Loucy (cell line): ENCODE data around the gene NPFFR1.

ENCODE experiments used
- H2AFZ ChIP-seq: fragments of 200-600 bp; sonication (generic); 2 replicates; pipeline ENCODE4 v1.6.0; 2016; ENCODE audit warnings: antibody characterized with exemption, mild to moderate bottlenecking, low read length, moderate library complexity
- H3F3A ChIP-seq: fragments of 200-600 bp; 2 replicates; pipeline ENCODE4 v1.6.0; 2016; ENCODE audit warnings: antibody characterized with exemption, low read depth, mild to moderate bottlenecking
- H3K27me3 ChIP-seq: fragments of 200-600 bp; sonication (generic); 2 replicates; pipeline ENCODE4 v1.6.1; 2014; ENCODE audit warnings: low read length, mild to moderate bottlenecking; ENCODE audit not compliant: insufficient read depth, poor library complexity, severe bottlenecking
- H3K36me3 ChIP-seq: fragments of 200-600 bp; sonication (generic); 2 replicates; pipeline ENCODE4 v1.6.1; 2016; ENCODE audit warnings: low read length; ENCODE audit not compliant: insufficient read depth
- H3K4me1 ChIP-seq: fragments of 200-600 bp; sonication (generic); 2 replicates; pipeline ENCODE4 v1.5.1; 2014; ENCODE audit warnings: low read length, mild to moderate bottlenecking; ENCODE audit not compliant: insufficient read depth, poor library complexity, severe bottlenecking
- H3K4me2 ChIP-seq: fragments of 200-600 bp; sonication (generic); 2 replicates; pipeline ENCODE4 v1.6.0; 2014; ENCODE audit warnings: antibody characterized with exemption, low read length, low read depth, mild to moderate bottlenecking; ENCODE audit not compliant: poor library complexity, severe bottlenecking
- H3K4me3 ChIP-seq: fragments of 200-600 bp; sonication (generic); 2 replicates; pipeline ENCODE4 v1.5.1; 2014; ENCODE audit warnings: low read length, mild to moderate bottlenecking, mixed read lengths; ENCODE audit not compliant: poor library complexity, severe bottlenecking
- H3K79me2 ChIP-seq: fragments of 200-600 bp; sonication (generic); 2 replicates; pipeline ENCODE4 v1.6.1; 2014; ENCODE audit warnings: low read length; ENCODE audit not compliant: insufficient read depth
- H3K9ac ChIP-seq: fragments of 200-600 bp; sonication (generic); 2 replicates; pipeline ENCODE4 v1.6.0; 2014; ENCODE audit warnings: mild to moderate bottlenecking, low read depth, low read length, moderate library complexity; ENCODE audit not compliant: poor library complexity, severe bottlenecking
- H3K9me2 ChIP-seq: fragments of 200-600 bp; sonication (generic); replicated peaks from 2 replicates; pipeline ENCODE4 v1.6.1; 2016; ENCODE audit warnings: low read depth, low read length, mixed read lengths
- H3K9me3 ChIP-seq: fragments of 200-600 bp; sonication (generic); 2 replicates; pipeline ENCODE4 v1.6.1; 2014; ENCODE audit warnings: mild to moderate bottlenecking, antibody characterized with exemption, low read length, low read depth; ENCODE audit not compliant: insufficient read depth
- H4K20me1 ChIP-seq: fragments of 200-600 bp; sonication (generic); 2 replicates; pipeline ENCODE4 v1.6.0; 2014; ENCODE audit warnings: antibody characterized with exemption, low read length, mild to moderate bottlenecking; ENCODE audit not compliant: insufficient read depth, poor library complexity, severe bottlenecking
- CTCF ChIP-seq: fragments of 200-600 bp; sonication (generic); conservative IDR thresholded peaks from 2 replicates; pipeline ENCODE4 v1.5.1; 2014; ENCODE audit warnings: mild to moderate bottlenecking, antibody characterized with exemption, low read length
- EZH2phosphoT487 ChIP-seq: fragments of 200-600 bp; IDR thresholded peaks from 2 replicates; pipeline ENCODE4 v1.6.1; 2018; ENCODE audit warnings: antibody characterized with exemption, mild to moderate bottlenecking, moderate library complexity, borderline replicate concordance

Gene NPFFR1

DNA sequence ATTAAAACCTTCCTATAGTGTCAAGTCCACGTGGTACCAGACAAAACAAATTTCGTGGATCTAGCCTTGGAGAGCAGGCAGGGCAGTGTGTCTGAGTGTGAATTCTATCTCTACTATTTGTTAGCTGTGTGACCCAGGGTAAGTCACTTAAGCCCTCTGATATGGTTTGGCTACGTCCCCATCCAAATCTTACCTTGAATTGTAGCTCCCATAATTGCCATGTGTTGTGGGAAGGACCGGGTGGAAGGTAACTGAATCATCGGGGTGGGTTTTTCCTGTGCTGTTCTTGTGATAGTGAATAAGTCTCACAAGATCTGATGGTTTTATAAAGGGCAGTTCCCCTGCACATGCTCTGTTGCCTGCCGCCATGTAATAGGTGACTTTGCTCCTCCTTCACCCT, 2.8 kb upstream of the NPFFR1 start:
- H3K27me3 ChIP-seq, result no peaks in the 10 kb centered on the region
- no peaks in the 10 kb centered on the region for H3K9me2 ChIP-seq
- TF ChIP-seq CTCF (no peak), EZH2phosphoT487 (no peak)
- no peaks in the 10 kb centered on the region for H3F3A ChIP-seq
- H3K36me3 ChIP-seq, result no peaks in the 10 kb centered on the region
- H3K9me3 ChIP-seq, result no peaks in the 10 kb centered on the region
- H2AFZ ChIP-seq, result no peak overlapping the region
- no peaks in the 10 kb centered on the region for H4K20me1 ChIP-seq
- no peak overlapping the region for H3K4me3 ChIP-seq
- no peak overlapping the region for H3K9ac ChIP-seq
- no peaks in the 10 kb centered on the region for H3K79me2 ChIP-seq
- H3K4me1 ChIP-seq, result no peaks in the 10 kb centered on the region
- H3K4me2 ChIP-seq, result no peak overlapping the region

DNA sequence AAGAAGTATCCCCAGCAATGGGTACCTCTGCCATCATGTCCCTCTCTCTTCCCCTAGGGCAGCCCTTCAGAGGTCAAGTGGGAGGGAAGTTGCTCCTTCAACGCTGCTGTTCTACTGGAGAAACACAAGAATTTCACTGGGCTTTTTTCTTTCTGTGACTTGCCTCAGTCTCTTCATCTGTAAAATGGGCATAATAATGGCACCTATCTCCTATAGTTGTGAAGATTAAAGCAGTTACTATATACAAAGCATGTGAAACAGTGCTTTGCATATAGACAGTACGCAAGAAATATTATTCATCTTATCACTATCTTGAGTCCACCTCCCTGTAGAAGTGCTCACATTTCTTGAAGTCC, 1.6 kb upstream of the NPFFR1 start:
- H3K9ac ChIP-seq, result no peak overlapping the region
- H3F3A ChIP-seq, result no peaks in the 10 kb centered on the region
- H2AFZ ChIP-seq, result no peak overlapping the region
- H4K20me1 ChIP-seq, result no peaks in the 10 kb centered on the region
- no peaks in the 10 kb centered on the region for H3K9me3 ChIP-seq
- H3K4me3 ChIP-seq, result no peak overlapping the region
- H3K36me3 ChIP-seq, result no peaks in the 10 kb centered on the region
- H3K79me2 ChIP-seq, result no peaks in the 10 kb centered on the region
- no peaks in the 10 kb centered on the region for H3K27me3 ChIP-seq
- H3K9me2 ChIP-seq, result no peaks in the 10 kb centered on the region
- TF ChIP-seq CTCF (no peak), EZH2phosphoT487 (no peak)
- H3K4me2 ChIP-seq, result no peak overlapping the region
- H3K4me1 ChIP-seq, result no peaks in the 10 kb centered on the region

DNA sequence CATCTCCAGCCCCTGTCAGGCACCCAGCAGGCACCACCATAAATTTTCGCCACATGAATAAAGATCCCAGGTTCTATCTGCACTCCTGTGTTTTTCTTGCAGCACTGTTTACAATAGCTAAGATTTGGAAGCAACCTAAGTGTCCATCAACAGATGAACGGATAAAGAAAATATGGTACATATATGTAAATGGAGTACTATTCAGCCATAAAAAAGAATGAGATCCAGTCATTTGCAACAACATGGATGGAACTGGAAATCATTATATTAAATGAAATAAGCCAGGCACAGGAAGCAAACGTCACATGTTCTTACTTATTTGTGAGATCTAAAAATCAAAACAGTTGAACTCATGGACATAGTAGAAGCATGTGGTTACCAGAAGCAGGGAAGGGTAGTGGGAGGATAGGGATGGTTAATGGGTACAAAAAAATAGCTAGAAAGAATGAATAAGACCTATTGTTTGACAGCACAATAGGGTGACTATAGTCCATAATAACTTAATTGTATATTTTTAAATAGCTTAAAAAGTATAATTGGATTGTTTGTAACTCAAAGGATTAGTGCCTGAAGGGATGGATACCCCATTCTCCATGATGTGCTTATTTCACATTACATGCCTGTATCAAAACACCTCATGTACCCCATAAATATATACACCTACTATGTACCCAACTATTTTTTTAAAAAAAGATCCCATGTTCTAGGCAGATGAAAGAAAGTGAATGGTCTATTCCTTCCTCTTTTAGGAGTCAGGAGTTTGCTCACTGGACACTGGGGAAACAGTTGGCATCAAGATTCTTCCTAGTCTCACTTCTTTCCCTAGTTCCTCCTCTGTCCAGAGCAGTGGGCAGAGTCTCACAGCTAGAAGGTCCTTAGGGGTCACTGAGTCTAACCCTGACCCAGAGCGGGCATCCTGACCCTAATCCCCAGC, 1.0 kb upstream of the NPFFR1 start:
- Histone ChIP-seq H3K79me2 (no peaks in the 10 kb centered on the region), H3K4me2 (no peak overlapping the region), H3K9ac (no peak overlapping the region), H3K4me1 (no peaks in the 10 kb centered on the region), H3K9me2 (no peaks in the 10 kb centered on the region), H3K4me3 (no peak overlapping the region), H3K27me3 (no peaks in the 10 kb centered on the region), H3F3A (no peaks in the 10 kb centered on the region), H4K20me1 (no peaks in the 10 kb centered on the region), H2AFZ (no peak overlapping the region), H3K36me3 (no peaks in the 10 kb centered on the region), H3K9me3 (no peaks in the 10 kb centered on the region)
- TF ChIP-seq CTCF, result no peak
